Endothelial cell of umbilical vein (primary cell): ENCODE data around the gene GNAT1. TPM values are rescaled to one million over a fixed set of nuclear protein-coding genes. Genes with fewer than 3 reads are reported as not detected.

ENCODE experiments used
- BruUV-seq: library from RNA; stranded (reverse); fragments of 400-500 nt; replicated peaks from 2 replicates; lab custom pipeline; 2021; lab: Mats Ljungman, UMichigan
- CTCF ChIA-PET: fragments of 300-600, 350-600 bp; sonication (Branson Sonifier 250); formaldehyde crosslinking; loops from one replicate; lab custom pipeline; 2021; ENCODE audit warnings: antibody characterized with exemption, inconsistent platforms; lab: Charles Lee
- POLR2A ChIA-PET: fragments of 300-600, 350-600 bp; sonication (Branson Sonifier 250); formaldehyde crosslinking; loops from one replicate; lab custom pipeline; 2021; ENCODE audit warnings: antibody characterized with exemption, inconsistent platforms; lab: Charles Lee
- DNase-seq: peaks from one replicate; pipeline ENCODE4 v3.0.0-alpha.2; 2011; ENCODE audit warnings: low read depth, low spot score
- FAIRE-seq: peaks from 2 replicates; lab custom pipeline; 2011; peaks lifted over from hg19 to GRCh38; lab: Jason Lieb, UNC
- H2AFZ ChIP-seq: 2 replicates; pipeline ENCODE4 v1.6.0; 2012; ENCODE audit warnings: low read depth, low read length, control low read depth, inconsistent platforms
- H3K27ac ChIP-seq: 2 replicates; pipeline ENCODE4 v1.5.1; 2011; ENCODE audit warnings: low read depth, mild to moderate bottlenecking, control low read depth, low read length, moderate library complexity; ENCODE audit not compliant: insufficient read depth
- H3K27me3 ChIP-seq, 2 experiments: 2 replicates each; pipeline versions ENCODE4 v1.6.0 to v1.6.1; 2011; ENCODE audit warnings: low read length in 2 of 2, mixed read lengths in 1 of 2; ENCODE audit not compliant: control insufficient read depth in 2 of 2, insufficient read depth in 2 of 2
- H3K36me3 ChIP-seq, 2 experiments: 2 replicates in 1 of 2; 3 replicates in 1 of 2; pipeline ENCODE4 v1.5.1; 2011; ENCODE audit warnings: low read length in 2 of 2, mild to moderate bottlenecking in 1 of 2, moderate library complexity in 1 of 2; ENCODE audit not compliant: control insufficient read depth in 2 of 2, insufficient read depth in 2 of 2; ENCODE audit errors: extremely low read depth in 1 of 2
- H3K4me1 ChIP-seq: 3 replicates; pipeline ENCODE4 v1.5.1; 2011; ENCODE audit warnings: mild to moderate bottlenecking, low read length; ENCODE audit not compliant: control insufficient read depth, insufficient read depth; ENCODE audit errors: extremely low read depth
- H3K4me2 ChIP-seq: 2 replicates; pipeline ENCODE4 v1.6.1; 2011; ENCODE audit warnings: low read length, control low read depth, mixed read lengths; ENCODE audit not compliant: insufficient read depth
- H3K4me3 ChIP-seq, 3 experiments: fragments of 200-600 bp in 1 of 3; sonication (generic), shearing (Covaris generic) in 1 of 3; replicated peaks in 1 of 3; 2 replicates each; pipeline ENCODE4 v1.5.1; 2011 to 2016; ENCODE audit warnings: control low read depth in 3 of 3, low read length in 3 of 3, mild to moderate bottlenecking in 2 of 3, inconsistent platforms in 1 of 3, low read depth in 1 of 3, moderate library complexity in 1 of 3; ENCODE audit not compliant: insufficient read depth in 1 of 3
- H3K79me2 ChIP-seq: 2 replicates; pipeline ENCODE4 v1.6.0; 2012; ENCODE audit warnings: low read length, inconsistent platforms; ENCODE audit not compliant: control insufficient read depth, insufficient read depth
- H3K9ac ChIP-seq: replicated peaks from 2 replicates; pipeline ENCODE3; 2011; ENCODE audit warnings: low read length, control low read depth; ENCODE audit not compliant: insufficient read depth; ENCODE audit errors: extremely low read depth
- H3K9me1 ChIP-seq: replicated peaks from 3 replicates; pipeline ENCODE4 v1.6.0; 2011; ENCODE audit warnings: mild to moderate bottlenecking, low read length; ENCODE audit not compliant: control insufficient read depth, insufficient read depth; ENCODE audit errors: extremely low read depth
- H3K9me3 ChIP-seq: replicated peaks from 2 replicates; pipeline ENCODE4 v1.5.1; 2012; ENCODE audit warnings: low read length, inconsistent platforms; ENCODE audit not compliant: control insufficient read depth, insufficient read depth
- H4K20me1 ChIP-seq: replicated peaks from 2 replicates; pipeline ENCODE3; 2011; ENCODE audit warnings: mild to moderate bottlenecking, low read length; ENCODE audit not compliant: control insufficient read depth, insufficient read depth; ENCODE audit errors: extremely low read depth
- CTCF ChIP-seq, 2 donors: IDR thresholded peaks; 1 replicate in 1 of 2; 2 replicates in 1 of 2; pipeline ENCODE4 v1.5.1; 2011; ENCODE audit warnings: low read length in 2 of 2, mild to moderate bottlenecking in 2 of 2, moderate library complexity in 2 of 2, control low read depth in 1 of 2, inconsistent platforms in 1 of 2, low read depth in 1 of 2; ENCODE audit not compliant: insufficient read depth in 1 of 2; ENCODE audit errors: extremely low read depth in 1 of 2
- GATA2 ChIP-seq: IDR thresholded peaks from 2 replicates; pipeline ENCODE4 v1.7.0; 2011; ENCODE audit warnings: low read depth, mild to moderate bottlenecking, moderate library complexity, mixed read lengths, low read length; ENCODE audit not compliant: insufficient read length, insufficient read depth
- POLR2A ChIP-seq: IDR thresholded peaks from 2 replicates; pipeline ENCODE4 v1.6.1; 2012; ENCODE audit warnings: low read depth, mild to moderate bottlenecking, control low read depth, low read length
- POLR2AphosphoS5 ChIP-seq: IDR thresholded peaks from 2 replicates; pipeline ENCODE4 v1.6.1; 2012; ENCODE audit warnings: low read depth, mild to moderate bottlenecking, control low read depth, low read length, moderate library complexity; ENCODE audit not compliant: insufficient read depth
- dilution Hi-C: fragments of 300-500 bp; cut with MboI; formaldehyde crosslinking; loops from one replicate; pipeline ENCODE4 v1.15.0; 2019; ENCODE audit warnings: low sequenced_read_pairs; ENCODE audit not compliant: extremely low pct_ligation_motif_present
- intact Hi-C: fragments of 100-400 bp; cut with micrococcal nuclease; formaldehyde crosslinking; loops from one replicate; pipeline ENCODE4 v1.10.0; 2022
- polyA plus RNA-seq, 4 experiments: library from polyadenylated mRNA; depleted of rRNA in 3 of 4; stranded (reverse) in 3 of 4; unstranded in 1 of 4; fragments of >200 nt; gene quantifications; 2 replicates each; pipeline versions ENCODE4 v1.2.1 to v1.2.3, GENCODE V29; 2011 to 2012; ENCODE audit warnings: missing spikeins in 1 of 4
- total RNA-seq: library from RNA; stranded (reverse); gene quantifications from 2 replicates; pipeline ENCODE4 v1.2.3, GENCODE V29; 2021

GNAT1 gene
- total and polyA plus RNA-seq, 2 donors (not counting 3 experiments of a cell fraction or from before 2014, with no cell fraction given) = 0.77 TPM; not detected in 1

DNA sequence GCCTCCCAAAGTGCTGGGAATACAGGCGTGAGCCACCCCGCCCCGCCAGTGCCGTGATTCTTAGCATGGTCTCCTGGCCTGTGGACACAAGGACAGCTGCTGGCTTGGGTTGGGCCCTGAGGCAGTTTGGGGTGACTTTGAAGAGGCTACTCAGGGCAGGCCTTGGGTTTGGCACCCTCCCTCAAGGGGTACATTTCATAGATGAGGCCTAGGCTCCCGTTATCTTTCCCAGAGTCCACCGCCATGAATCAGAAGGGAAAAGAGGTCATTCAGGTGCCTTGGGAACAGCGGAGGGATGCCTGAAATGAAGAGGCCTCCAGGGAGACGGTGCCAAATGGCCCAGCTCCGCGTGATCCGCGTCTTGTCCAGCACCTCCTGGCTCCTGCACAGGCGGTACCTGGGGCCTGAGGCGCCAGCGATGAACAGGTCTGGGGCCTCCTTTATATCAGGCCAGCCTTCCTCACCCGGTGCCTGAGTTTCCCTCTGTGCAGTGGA is 53.9 kb downstream of the GNAT1 start:
- TF ChIP-seq POLR2A = no peak
- peaks cover 95% of the 10 kb centered on the region for H3K4me1 ChIP-seq
- peak; percentile 36 for DNase-seq
- H4K20me1 ChIP-seq = no peaks in the 10 kb centered on the region
- no peaks in the 10 kb centered on the region for H3K9me1 ChIP-seq
- H3K4me2 ChIP-seq = peak overlapping the region; percentile 32
- H3K27ac ChIP-seq = peak overlapping the region; percentile 86
- H3K9ac ChIP-seq = peak overlapping the region; percentile 56
- BruUV-seq = no TSS peak
- peaks cover 91% of the 10 kb centered on the region for H3K79me2 ChIP-seq
- H3K27me3 ChIP-seq = no peaks in the 10 kb centered on the region
- no peak for FAIRE-seq
- peaks cover 4 to 24% of the 10 kb centered on the region in 2 experiments for H3K36me3 ChIP-seq
- dilution Hi-C loops = no loop called here
- ChIA-PET POLR2A (no interaction called here), CTCF (interaction anchor here (0.6 to 5.6 kb wide), 4 partner anchors 9 to 51 kb away, joined by 3 to 54 read pairs (median 18); partner anchors contain the start of gene GNAI2)
- H2AFZ ChIP-seq = no peak overlapping the region
- intact Hi-C loops = no loop called here
- no peak overlapping the region for H3K4me3 ChIP-seq
- H3K9me3 ChIP-seq = no peaks in the 10 kb centered on the region

DNA sequence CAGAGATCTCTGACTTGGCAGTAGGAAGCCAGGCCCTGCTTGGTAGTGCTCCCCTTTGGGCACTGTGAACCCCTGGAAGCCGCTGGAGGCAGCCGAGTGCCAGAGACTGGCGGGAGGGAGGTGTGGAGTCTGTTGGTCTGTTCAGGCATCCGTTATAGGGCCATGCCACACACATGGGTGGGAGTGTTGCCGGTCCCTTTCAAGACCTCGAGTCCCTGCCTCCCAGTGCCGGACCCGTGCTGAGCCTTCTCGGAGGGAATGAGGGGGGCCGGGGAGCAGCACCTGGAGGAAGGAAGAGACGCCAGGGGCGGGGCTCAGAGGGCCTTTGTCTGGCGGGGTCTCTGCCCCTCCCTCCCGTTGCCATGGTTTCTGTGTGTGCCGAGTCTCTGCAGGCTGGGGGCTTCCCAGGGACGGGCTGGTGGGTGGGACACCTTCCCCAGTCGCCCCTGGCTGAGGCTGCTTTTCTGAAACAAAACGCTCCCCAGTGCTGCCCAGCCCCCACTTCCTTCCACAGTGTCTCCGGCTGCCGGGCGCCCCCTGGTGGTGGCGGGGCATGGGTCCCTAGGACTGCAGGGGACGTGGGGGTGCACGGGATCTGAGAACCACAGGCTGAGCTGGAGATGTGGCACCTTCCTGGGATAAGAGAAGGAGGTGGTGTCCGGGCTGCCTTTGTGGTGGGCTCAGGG is 54.6 kb downstream of the GNAT1 start:
- Histone ChIP-seq H3K27me3 (no peaks in the 10 kb centered on the region), H3K79me2 (peaks cover 91% of the 10 kb centered on the region), H3K36me3 (peaks cover 4 to 26% of the 10 kb centered on the region in 2 experiments), H3K9ac (peak overlapping the region; percentile 56), H3K4me1 (peaks cover 92% of the 10 kb centered on the region), H3K4me2 (peak overlapping the region; percentile 32), H3K4me3 (no peak overlapping the region), H3K27ac (peak overlapping the region; percentile 86), H3K9me3 (no peaks in the 10 kb centered on the region), H3K9me1 (no peaks in the 10 kb centered on the region), H4K20me1 (no peaks in the 10 kb centered on the region), H2AFZ (no peak overlapping the region)
- FAIRE-seq (peak; percentile 95), DNase-seq (peak; percentile 90)
- TF ChIP-seq POLR2AphosphoS5 = peak; percentile 4
- no peak for TF ChIP-seq GATA2
- peak; percentile 98 to 99 for TF ChIP-seq CTCF (IDR thresholded peaks at IDR 0.05; ENCODE audit: extremely low read depth in 1 of 2, insufficient read depth in 1 of 2, low read depth in 1 of 2, low read length in 2 of 2)
- TF ChIP-seq POLR2A = peak; percentile 6
- intact Hi-C loops = loop anchor here (1.0 to 2.0 kb wide), 5 partner anchors 8 to 27 kb away; no protein-coding TSS in a partner anchor
- POLR2A ChIA-PET = interaction anchor here (1.0 to 1.9 kb wide), 4 partner anchors 10 to 82 kb away, joined by 3 to 14 read pairs (median 4); partner anchors contain the start of genes GNAI2, SEMA3B and TUSC2
- BruUV-seq = no TSS peak
- dilution Hi-C loops = no loop called here
- CTCF ChIA-PET = interaction anchor here (0.5 to 3.7 kb wide), 25 partner anchors 8 to 407 kb away, joined by 3 to 134 read pairs (median 6); partner anchors contain the start of genes GNAI2, GNAT1 and IFRD2
